C4-2B (cell line): ENCODE results near the gene PCYT1A.
"Not testable (repeated sequence)": the region's sequence is repeated elsewhere in the genome, so short reads cannot be mapped to it uniquely, and the experiment has no call there.

ENCODE experiments used
- H3K27ac ChIP-seq: fragments of 450-650 bp; 2 replicates; pipeline ENCODE4 v1.5.1; 2017
- ZFX ChIP-seq: fragments of 450-650 bp; IDR thresholded peaks from 2 replicates; pipeline ENCODE4 v1.6.1; 2017
- TF ChIP-seq, protein P1 (sequence below): fragments of 450-650 bp; conservative IDR thresholded peaks from 2 replicates; pipeline ENCODE4 v1.5.1; 2017; ENCODE audit warnings: mild to moderate bottlenecking

The PCYT1A gene

GRCh38 chr3:196268284-196269163 lies 19.0 kb downstream of the PCYT1A start:
- H3K27ac ChIP-seq, result no peak overlapping the region

GRCh38 chr3:196263819-196264218 lies 23.7 kb downstream of the PCYT1A start:
- no peak overlapping the region for H3K27ac ChIP-seq
- TF ChIP-seq ZFX, result no peak

More at GRCh38 chr3:196268284-196269163, 19.0 kb downstream of the PCYT1A start:
- TF ChIP-seq ZFX, result no peak
- TF ChIP-seq, protein P1, sequence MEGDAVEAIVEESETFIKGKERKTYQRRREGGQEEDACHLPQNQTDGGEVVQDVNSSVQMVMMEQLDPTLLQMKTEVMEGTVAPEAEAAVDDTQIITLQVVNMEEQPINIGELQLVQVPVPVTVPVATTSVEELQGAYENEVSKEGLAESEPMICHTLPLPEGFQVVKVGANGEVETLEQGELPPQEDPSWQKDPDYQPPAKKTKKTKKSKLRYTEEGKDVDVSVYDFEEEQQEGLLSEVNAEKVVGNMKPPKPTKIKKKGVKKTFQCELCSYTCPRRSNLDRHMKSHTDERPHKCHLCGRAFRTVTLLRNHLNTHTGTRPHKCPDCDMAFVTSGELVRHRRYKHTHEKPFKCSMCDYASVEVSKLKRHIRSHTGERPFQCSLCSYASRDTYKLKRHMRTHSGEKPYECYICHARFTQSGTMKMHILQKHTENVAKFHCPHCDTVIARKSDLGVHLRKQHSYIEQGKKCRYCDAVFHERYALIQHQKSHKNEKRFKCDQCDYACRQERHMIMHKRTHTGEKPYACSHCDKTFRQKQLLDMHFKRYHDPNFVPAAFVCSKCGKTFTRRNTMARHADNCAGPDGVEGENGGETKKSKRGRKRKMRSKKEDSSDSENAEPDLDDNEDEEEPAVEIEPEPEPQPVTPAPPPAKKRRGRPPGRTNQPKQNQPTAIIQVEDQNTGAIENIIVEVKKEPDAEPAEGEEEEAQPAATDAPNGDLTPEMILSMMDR, result no peak

GRCh38 chr3:196260784-196261183 lies 26.7 kb downstream of the PCYT1A start:
- no peak overlapping the region for H3K27ac ChIP-seq
- TF ChIP-seq, protein P1, result no peak
- TF ChIP-seq ZFX, result no peak

DNA sequence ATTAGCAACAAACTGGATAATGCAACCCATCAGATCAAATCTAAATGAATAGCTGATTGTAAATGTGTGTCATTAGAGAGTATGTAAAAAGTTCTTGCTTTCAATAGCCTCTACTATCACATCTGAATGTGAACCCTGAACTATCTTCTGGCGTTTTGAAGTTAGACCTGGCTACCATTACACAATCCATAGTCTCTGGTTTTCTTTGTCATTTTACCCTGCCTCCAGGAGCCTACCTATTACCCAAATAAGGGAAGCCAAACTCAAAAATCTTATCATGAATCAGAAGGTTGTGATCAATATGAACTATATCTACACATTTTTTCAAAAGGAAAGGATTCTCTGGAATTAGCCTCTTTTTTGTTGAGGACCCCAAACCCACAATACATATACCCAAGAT lies 31.8 kb downstream of the PCYT1A start:
- no peak overlapping the region for H3K27ac ChIP-seq
- TF ChIP-seq ZFX, result no peak
- TF ChIP-seq, protein P1, result no peak

GRCh38 chr3:196254376-196255283 lies 32.9 kb downstream of the PCYT1A start:
- no peak overlapping the region for H3K27ac ChIP-seq

DNA sequence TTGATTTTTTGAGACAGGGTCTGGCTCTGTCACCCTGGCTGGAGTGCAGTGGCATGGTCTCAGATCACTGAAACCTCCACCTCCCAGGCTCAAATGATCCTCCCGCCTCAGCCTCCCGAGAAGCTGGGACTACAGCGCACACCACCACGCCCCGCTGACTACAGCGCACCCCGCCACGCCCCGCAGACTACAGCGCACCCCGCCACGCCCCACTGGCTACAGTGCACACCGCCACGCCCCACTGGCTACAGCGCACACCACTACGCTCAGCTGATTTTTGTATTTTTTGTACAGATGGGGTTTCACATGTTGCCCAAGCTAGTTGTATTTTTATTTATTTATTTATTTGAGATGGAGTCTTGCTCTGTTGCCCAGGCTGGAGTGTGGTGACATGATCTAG lies 35.6 kb downstream of the PCYT1A start:
- H3K27ac ChIP-seq, result no peak overlapping the region
- no peak for TF ChIP-seq ZFX
- TF ChIP-seq, protein P1, result no peak

More at GRCh38 chr3:196254376-196255283, 32.9 kb downstream of the PCYT1A start:
- TF ChIP-seq, protein P1, result no peak
- TF ChIP-seq ZFX, result no peak

DNA sequence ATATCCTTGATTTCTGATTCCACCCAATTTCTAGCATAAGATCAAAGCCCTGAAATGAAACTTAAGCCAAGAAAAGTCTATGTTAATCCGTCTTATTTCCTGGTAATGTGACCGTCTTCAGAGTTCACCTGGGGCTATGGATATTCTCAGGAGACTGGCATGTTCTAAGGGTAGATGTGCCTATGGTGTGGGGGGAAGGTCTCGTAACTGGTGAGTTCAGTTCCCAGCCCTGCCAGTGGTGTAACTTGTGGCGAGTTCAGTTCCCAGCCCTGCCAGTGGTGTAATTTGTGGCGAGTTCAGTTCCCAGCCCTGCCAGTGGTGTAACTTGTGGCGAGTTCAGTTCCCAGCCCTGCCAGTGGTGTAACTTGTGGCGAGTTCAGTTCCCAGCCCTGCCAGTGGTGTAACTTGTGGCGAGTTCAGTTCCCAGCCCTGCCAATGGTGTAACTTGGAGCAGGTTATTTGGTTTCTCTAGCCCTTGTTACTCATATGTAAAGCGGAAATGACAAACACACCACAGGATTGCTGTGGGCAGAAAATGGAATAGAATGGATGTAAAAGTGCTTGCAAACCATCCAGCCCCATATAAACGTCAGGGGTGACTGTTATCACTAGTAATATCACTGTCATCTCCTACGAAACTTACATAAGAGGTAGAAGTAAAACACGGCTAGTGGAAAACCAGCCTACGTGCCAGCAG lies 40.8 kb downstream of the PCYT1A start:
- H3K27ac ChIP-seq, result no peak overlapping the region
- TF ChIP-seq, protein P1, result no peak
- no peak for TF ChIP-seq ZFX

DNA sequence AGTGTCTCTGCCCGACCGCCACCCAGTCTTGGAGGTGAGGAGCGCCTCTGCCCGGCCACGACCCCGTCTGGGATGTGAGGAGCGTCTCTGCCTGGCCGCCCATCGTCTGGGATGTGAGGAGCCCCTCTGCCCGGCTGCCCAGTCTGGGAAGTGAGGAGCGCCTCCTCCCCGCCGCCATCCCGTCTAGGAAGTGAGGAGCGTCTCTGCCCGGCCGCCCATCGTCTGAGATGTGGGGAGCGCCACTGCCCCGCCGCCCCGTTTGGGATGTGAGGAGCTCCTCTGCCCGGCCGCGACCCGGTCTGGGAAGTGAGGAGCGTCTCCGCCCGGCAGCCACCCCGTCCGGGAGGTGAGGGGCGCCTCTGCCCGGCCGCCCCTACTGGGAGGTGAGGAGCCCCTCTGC lies 43.4 kb downstream of the PCYT1A start:
- H3K27ac ChIP-seq, result not testable (repeated sequence)
